H1 (cell line): ENCODE data around the gene GSK3B. TPM values are rescaled to one million over a fixed set of nuclear protein-coding genes. Genes with fewer than 3 reads are reported as not detected.

Source experiments
- ATF2 ChIP-seq: IDR thresholded peaks from 2 replicates; pipeline ENCODE4 v1.6.1; 2012; ENCODE audit warnings: low read length, inconsistent platforms
- CHD7 ChIP-seq: fragments of 300-600 bp; sonication (generic); IDR thresholded peaks from 2 replicates; pipeline ENCODE4 v1.7.1; 2012; ENCODE audit warnings: low read length, moderate library complexity, mild to moderate bottlenecking, inconsistent platforms; ENCODE audit not compliant: insufficient replicate concordance
- HDAC2 ChIP-seq, 2 experiments: fragments of 300-600 bp in 1 of 2; sonication (generic) in 1 of 2; IDR thresholded peaks; 2 replicates each; pipeline ENCODE4 v1.6.1; 2011 to 2012; ENCODE audit warnings: low read depth in 2 of 2, low read length in 2 of 2, mild to moderate bottlenecking in 2 of 2, moderate library complexity in 2 of 2, borderline replicate concordance in 1 of 2, inconsistent platforms in 1 of 2
- MAFK ChIP-seq: IDR thresholded peaks from 2 replicates; pipeline ENCODE4 v1.6.1; 2012; ENCODE audit warnings: low read depth, mild to moderate bottlenecking, improper control_type of control experiment, low read length
- RAD21 ChIP-seq, 2 experiments: IDR thresholded peaks in 1 of 2; conservative IDR thresholded peaks in 1 of 2; 2 replicates each; pipeline ENCODE4 v1.6.1; 2011; ENCODE audit warnings: low read depth in 2 of 2, low read length in 2 of 2, improper control_type of control experiment in 1 of 2, inconsistent platforms in 1 of 2, mild to moderate bottlenecking in 1 of 2, moderate library complexity in 1 of 2
- RNF2 ChIP-seq: fragments of 200-900, 300-1000 bp; sonication (generic); IDR thresholded peaks from 2 replicates; pipeline ENCODE4 v1.7.1; 2016; ENCODE audit warnings: borderline replicate concordance, low read depth, mild to moderate bottlenecking, antibody characterized with exemption, low read length; ENCODE audit not compliant: poor library complexity, severe bottlenecking; ENCODE audit errors: missing control alignments
- SP1 ChIP-seq: IDR thresholded peaks from 2 replicates; pipeline ENCODE4 v1.6.1; 2011; ENCODE audit warnings: low read depth, low read length
- SP2 ChIP-seq: IDR thresholded peaks from 2 replicates; pipeline ENCODE4 v1.6.1; 2012; ENCODE audit warnings: mild to moderate bottlenecking, low read length, inconsistent platforms
- YY1 ChIP-seq: IDR thresholded peaks from 2 replicates; pipeline ENCODE4 v1.6.1; 2011; ENCODE audit warnings: low read depth, mild to moderate bottlenecking, low read length
- polyA plus RNA-seq, 7 experiments: library from polyadenylated mRNA; depleted of rRNA in 3 of 7; stranded (reverse) in 5 of 7; unstranded in 2 of 7; fragments of >200 nt in 5 of 7; fragments of 200-250 nt in 2 of 7; gene quantifications; 1 replicate in 5 of 7; 2 replicates in 1 of 7; 4 replicates in 1 of 7; pipeline versions ENCODE4 v1.2.1 to v1.2.3, GENCODE V29; 2011 to 2013; ENCODE audit warnings: missing spikeins in 2 of 7, mixed read lengths in 2 of 7
- total RNA-seq: library from RNA; stranded (reverse); fragmentation: NEBNext Ultra II Directional; extraction: Animal tissue kit (Norgen Biotek cat#: 25700); gene quantifications from 2 replicates; pipeline ENCODE4 v1.2.1, GENCODE V29; 2021

The GSK3B gene
- total and polyA plus RNA-seq, 2 of the 8 experiments (the other 6 are each of a cell fraction or from before 2014, with no cell fraction given), result 24.2 to 50.7 TPM

- TF ChIP-seq CHD7 (no peak), RAD21 (IDR thresholded peaks at IDR 0.05 in 1 of 2, conservative IDR thresholded peaks at IDR 0.05 in 1 of 2; ENCODE audit: low read depth in 2 of 2, low read length in 2 of 2) (no peak), ATF2 (no peak), SP1 (no peak), MAFK (no peak), SP2 (no peak), HDAC2 (IDR thresholded peaks at IDR 0.05; ENCODE audit: borderline replicate concordance in 1 of 2, low read depth in 2 of 2, low read length in 2 of 2) (no peak), YY1 (no peak), RNF2 (no peak)
- TF ChIP-seq, all 59 proteins: peak for 0
Measured at GRCh38 chr3:119835556-119835955, 258.7 kb downstream of the GSK3B start (continued).
